Small intestine (tissue), 7 donors: Measurements from ENCODE around the gene FPGS. TPM values are rescaled to one million over a fixed set of nuclear protein-coding genes. Genes with fewer than 3 reads are reported as not detected.
"Not testable (repeated sequence)": the region's sequence is repeated elsewhere in the genome, so short reads cannot be mapped to it uniquely, and the experiment has no call there.

Experiments used
- DNase-seq, 2 donors: peaks; one replicate each; pipeline versions ENCODE4 v3.0.0 to v3.0.0-alpha.2; 2013
- FAIRE-seq: peaks from 2 replicates; lab custom pipeline; 2012; peaks lifted over from hg19 to GRCh38; lab: Jason Lieb, UNC
- H3K27ac ChIP-seq, 3 donors: one replicate each; pipeline ENCODE4 v1.5.1; 2013; ENCODE audit warnings: low read length in 2 of 3, mild to moderate bottlenecking in 2 of 3, control low read depth in 1 of 3, inconsistent platforms in 1 of 3, low read depth in 1 of 3, moderate library complexity in 1 of 3
- H3K27me3 ChIP-seq, 3 donors: one replicate each; pipeline ENCODE4 v1.6.1; 2013; ENCODE audit warnings: low read length in 3 of 3, inconsistent platforms in 1 of 3; ENCODE audit not compliant: control insufficient read depth in 3 of 3, insufficient read depth in 3 of 3
- H3K36me3 ChIP-seq, 3 donors: one replicate each; pipeline ENCODE4 v1.6.1; 2013; ENCODE audit warnings: low read length in 3 of 3, inconsistent platforms in 1 of 3, low read depth in 1 of 3, mild to moderate bottlenecking in 1 of 3, moderate library complexity in 1 of 3; ENCODE audit not compliant: control insufficient read depth in 3 of 3, insufficient read depth in 2 of 3
- H3K4me1 ChIP-seq, 3 donors: one replicate each; pipeline ENCODE4 v1.6.1; 2013; ENCODE audit warnings: low read length in 2 of 3, inconsistent platforms in 1 of 3, low read depth in 1 of 3, mild to moderate bottlenecking in 1 of 3, moderate library complexity in 1 of 3; ENCODE audit not compliant: control insufficient read depth in 3 of 3, insufficient read depth in 2 of 3
- H3K4me3 ChIP-seq, 3 donors: one replicate each; pipeline ENCODE4 v1.5.1; 2013; ENCODE audit warnings: low read length in 3 of 3, control low read depth in 1 of 3, inconsistent platforms in 1 of 3, low read depth in 1 of 3, mild to moderate bottlenecking in 1 of 3, moderate library complexity in 1 of 3
- H3K9me3 ChIP-seq, 2 donors: one replicate each; pipeline ENCODE4 v1.6.1; 2013; ENCODE audit warnings: low read depth in 1 of 2, low read length in 1 of 2; ENCODE audit not compliant: control insufficient read depth in 2 of 2, insufficient read depth in 1 of 2
- WGBS, 3 donors: extraction: QIAGEN DNeasy Blood & Tissue Kit; methylation state at CpG; one replicate each; pipeline ENCODE4 v1.1.7; 2013; 5-methylcytosine and 5-hydroxymethylcytosine counted together
- polyA plus RNA-seq, 4 donors: library from polyadenylated mRNA; stranded (reverse) in 3 of 4; unstranded in 1 of 4; fragments of 200-250 nt in 3 of 4; fragments of 120-200 nt in 1 of 4; gene quantifications; one replicate each; pipeline versions ENCODE4 v1.2.1 to v1.2.3, GENCODE V29; 2013
- donor health status: healthy with polysubstance abuse.
- donor health status: control.
- donor health status: control.
- donor health status: Bipolar disorder and iron deficiency.
- donor health status: healthy.

The FPGS gene
- polyA plus RNA-seq, 4 donors = 24.4 to 45.8 (median 30.6) TPM

GRCh38 chr9:127826253-127826913, 23.7 kb downstream of the FPGS start:
- WGBS, 3 donors = 59 to 67% (median 64%) methylated on average over 7 of the region's 7 CpGs
- DNase-seq (no peak), FAIRE-seq (no peak)
- H3K4me3 ChIP-seq = no peak overlapping the region
- H3K36me3 ChIP-seq = peaks cover 0 to 30% (median 0%) of the 10 kb centered on the region in 3 donors
- no peaks in the 10 kb centered on the region for H3K9me3 ChIP-seq
- peak overlapping the region in 1 of 3 donors; percentile 5 for H3K27ac ChIP-seq
- H3K27me3 ChIP-seq = peaks cover 0 to 31% (median 0%) of the 10 kb centered on the region in 3 donors
- peaks cover 0 to 18% (median 0%) of the 10 kb centered on the region in 3 donors for H3K4me1 ChIP-seq

GRCh38 chr9:127828262-127829031, 25.8 kb downstream of the FPGS start:
- 18 to 20% (median 19%) methylated on average over 26 to 33 of the region's 34 CpGs for WGBS, 3 donors
- Histone ChIP-seq H3K27ac (peak overlapping the region in 2 of 3 donors; percentile 39 to 85), H3K27me3 (peaks cover 0 to 31% (median 0%) of the 10 kb centered on the region in 3 donors), H3K4me1 (peaks cover 0 to 18% (median 0%) of the 10 kb centered on the region in 3 donors), H3K36me3 (peaks cover 0 to 30% (median 0%) of the 10 kb centered on the region in 3 donors), H3K9me3 (no peaks in the 10 kb centered on the region), H3K4me3 (peak overlapping the region in 2 of 3 donors; percentile 18 to 28)
- FAIRE-seq (no peak), DNase-seq (peak; percentile 64 to 78)

DNA sequence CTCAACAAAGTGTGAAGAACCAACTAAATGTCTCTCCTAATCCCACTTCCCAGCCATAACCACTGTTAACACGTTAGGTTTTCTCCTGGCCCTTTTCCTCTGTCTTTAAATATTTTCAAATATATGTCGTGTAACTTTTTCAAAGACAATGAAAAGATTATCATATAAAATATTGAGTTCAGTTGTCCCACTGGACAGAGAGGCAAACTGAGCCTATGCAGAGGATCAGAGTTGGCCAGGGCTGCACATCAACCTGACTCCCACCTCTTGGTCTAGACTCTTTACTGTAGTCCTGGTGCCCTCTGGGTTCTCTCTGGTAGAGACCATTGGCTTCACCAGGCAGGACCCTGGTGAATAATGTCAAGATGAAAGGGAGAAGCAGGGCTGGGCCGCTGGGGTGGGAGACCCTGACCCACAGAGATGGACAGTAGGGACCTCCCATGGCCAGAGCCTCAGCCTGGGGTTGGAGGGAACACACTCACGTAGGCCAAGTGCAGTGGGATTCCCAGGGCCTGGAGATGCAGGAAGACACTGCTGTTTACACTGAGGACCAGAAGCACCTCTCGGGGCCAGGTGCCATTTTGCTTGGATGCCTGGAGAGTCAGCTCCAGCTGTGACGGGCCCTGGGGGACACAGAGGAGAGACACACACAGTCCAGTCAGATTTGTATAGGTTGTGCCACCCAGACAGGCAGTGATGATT, 26.7 kb downstream of the FPGS start:
- Histone ChIP-seq H3K36me3 (peaks cover 0 to 25% (median 0%) of the 10 kb centered on the region in 3 donors), H3K4me1 (peaks cover 0 to 18% (median 0%) of the 10 kb centered on the region in 3 donors), H3K27me3 (peaks cover 0 to 31% (median 0%) of the 10 kb centered on the region in 3 donors), H3K4me3 (no peak overlapping the region), H3K9me3 (no peaks in the 10 kb centered on the region), H3K27ac (peak overlapping the region in 2 of 3 donors; percentile 32 to 36)
- DNase-seq (no peak), FAIRE-seq (no peak)
- 81 to 89% (median 83%) methylated on average over 6 of the region's 6 CpGs for WGBS, 3 donors

DNA sequence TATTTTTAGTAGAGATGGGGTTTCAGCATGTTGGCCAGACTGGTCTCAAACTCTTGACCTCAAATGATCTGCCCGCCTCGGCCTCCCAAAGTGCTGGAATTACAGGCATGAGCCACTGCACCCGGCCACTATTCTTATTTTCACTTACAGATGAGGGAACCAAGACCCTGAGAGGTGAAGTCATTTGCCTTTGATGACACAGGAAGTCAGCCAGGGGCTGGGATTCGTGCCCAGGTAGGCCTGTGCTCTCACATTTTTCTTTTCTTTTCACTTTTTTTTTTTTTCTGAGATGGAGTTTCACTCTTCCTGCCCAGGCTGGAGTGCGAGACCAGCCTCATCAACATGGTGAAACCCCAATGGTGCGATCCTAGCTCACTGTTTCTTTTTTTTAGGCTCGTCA, 29.6 kb downstream of the FPGS start:
- no peak for FAIRE-seq
- WGBS, 3 donors = 67 to 74% (median 70%) methylated on average over 7 of the region's 7 CpGs
- H3K27ac ChIP-seq = peak overlapping the region in 1 of 3 donors; percentile 4

DNA sequence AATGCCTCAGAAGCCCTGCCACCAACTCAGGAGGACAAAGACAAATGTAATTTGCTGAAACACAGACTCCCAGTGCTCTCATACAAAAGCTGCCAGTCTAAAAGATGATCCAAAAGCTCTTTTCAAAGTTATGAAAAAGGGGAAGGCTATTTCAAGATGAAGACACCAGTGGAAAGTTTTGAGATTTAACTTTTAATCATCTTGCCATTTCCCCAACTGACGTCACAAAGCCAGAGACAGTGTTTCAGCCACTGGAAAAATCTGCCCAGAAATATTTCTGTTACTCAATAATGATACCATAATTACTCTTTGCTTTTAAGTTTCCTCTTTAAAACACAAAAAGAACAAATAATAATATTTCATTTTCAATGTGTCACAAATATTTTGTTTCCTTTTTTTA, 30.9 kb downstream of the FPGS start:
- H3K4me1 ChIP-seq = peaks cover 0 to 12% (median 7%) of the 10 kb centered on the region in 3 donors
- WGBS, 3 donors = 27 to 46% (median 46%) methylated on average over 1 of the region's 1 CpG
- DNase-seq (no peak), FAIRE-seq (no peak)
- H3K4me3 ChIP-seq = no peak overlapping the region
- H3K27me3 ChIP-seq = peaks cover 0 to 2% (median 0%) of the 10 kb centered on the region in 3 donors
- no peaks in the 10 kb centered on the region for H3K9me3 ChIP-seq
- H3K36me3 ChIP-seq = peaks cover 0 to 14% (median 0%) of the 10 kb centered on the region in 3 donors
- H3K27ac ChIP-seq = peak overlapping the region in 1 of 3 donors; percentile 74

More for the DNA sequence above, 29.6 kb downstream of the FPGS start:
- Histone ChIP-seq H3K36me3 (peaks cover 0 to 12% (median 0%) of the 10 kb centered on the region in 3 donors), H3K9me3 (no peaks in the 10 kb centered on the region), H3K27me3 (peaks cover 0 to 9% (median 0%) of the 10 kb centered on the region in 3 donors), H3K4me3 (no peak overlapping the region), H3K4me1 (peaks cover 0 to 13% (median 8%) of the 10 kb centered on the region in 3 donors)
- no peak for DNase-seq

GRCh38 chr9:127835991-127836516, 33.4 kb downstream of the FPGS start:
- Histone ChIP-seq H3K4me3 (no peak overlapping the region), H3K4me1 (peaks cover 0 to 12% (median 3%) of the 10 kb centered on the region in 3 donors), H3K27me3 (no peaks in the 10 kb centered on the region), H3K27ac (peak overlapping the region; percentile 41 to 94 (median 61)), H3K9me3 (no peaks in the 10 kb centered on the region), H3K36me3 (peaks cover 0 to 11% (median 0%) of the 10 kb centered on the region in 3 donors)
- DNase-seq (no peak), FAIRE-seq (no peak)
- WGBS, 3 donors = 43 to 70% (median 67%) methylated on average over 17 of the region's 17 CpGs

DNA sequence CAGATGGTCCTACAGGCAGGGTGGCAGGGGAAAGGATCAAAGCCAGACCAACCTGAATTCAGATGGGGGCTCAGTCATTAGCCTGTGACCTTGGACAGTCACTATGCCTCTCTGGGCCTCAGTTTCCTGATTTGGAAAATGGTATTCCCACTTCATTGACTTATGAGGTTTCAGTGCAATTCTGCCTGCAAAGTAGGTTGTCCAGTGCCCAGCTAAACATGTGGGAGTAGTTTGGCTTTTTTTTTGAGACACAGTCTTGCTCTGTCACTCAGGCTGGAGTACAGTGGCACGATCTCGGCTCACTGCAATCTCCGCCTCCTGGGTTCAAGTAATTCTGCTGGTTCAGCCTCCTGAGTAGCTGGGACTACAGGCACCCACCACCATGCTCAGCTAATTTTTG, 33.9 kb downstream of the FPGS start:
- Histone ChIP-seq H3K27ac (peak overlapping the region; percentile 2 to 94 (median 41)), H3K4me1 (peaks cover 0 to 12% (median 3%) of the 10 kb centered on the region in 3 donors)

More for the DNA sequence above, 33.9 kb downstream of the FPGS start:
- WGBS, 3 donors = 86 to 95% (median 94%) methylated on average over 3 of the region's 3 CpGs
- not testable (repeated sequence) for H3K27me3 ChIP-seq, FAIRE-seq, H3K9me3 ChIP-seq, DNase-seq, H3K4me3 ChIP-seq
- H3K36me3 ChIP-seq = peaks cover 0 to 14% (median 0%) of the 10 kb centered on the region in 3 donors
